Liver (tissue), 3 donors: ENCODE measurements around the gene RYR2.

ENCODE experiments used
- CTCF ChIP-seq: fragments of 150-350 bp; IDR thresholded peaks from 2 replicates; pipeline ENCODE4 v1.5.1; 2017; ENCODE audit warnings: improper control_type of control experiment, low read depth, low read length; ENCODE audit not compliant: missing input control
- EGR1 ChIP-seq, 2 donors: IDR thresholded peaks; 2 replicates each; pipeline ENCODE4 v1.6.1; 2016 to 2018; ENCODE audit warnings: antibody characterized with exemption in 2 of 2, low read depth in 2 of 2
- FOXA1 ChIP-seq: IDR thresholded peaks from 2 replicates; pipeline ENCODE4 v1.6.1; 2016; ENCODE audit warnings: antibody characterized with exemption
- GABPA ChIP-seq, 2 donors: IDR thresholded peaks in 1 of 2; conservative IDR thresholded peaks in 1 of 2; 2 replicates each; pipeline ENCODE4 v1.6.1; 2016; ENCODE audit warnings: antibody characterized with exemption in 2 of 2, mild to moderate bottlenecking in 1 of 2, moderate library complexity in 1 of 2
- JUND ChIP-seq, 2 donors: IDR thresholded peaks; 2 replicates each; pipeline ENCODE4 v1.6.1; 2016; ENCODE audit warnings: antibody characterized with exemption in 2 of 2
- RAD21 ChIP-seq, 2 donors: IDR thresholded peaks; 2 replicates each; pipeline ENCODE4 v1.6.1; 2016; ENCODE audit warnings: antibody characterized with exemption in 2 of 2, mild to moderate bottlenecking in 2 of 2
- REST ChIP-seq: IDR thresholded peaks from 2 replicates; pipeline ENCODE4 v1.6.1; 2016; ENCODE audit warnings: antibody characterized with exemption, mild to moderate bottlenecking
- TAF1 ChIP-seq: conservative IDR thresholded peaks from 2 replicates; pipeline ENCODE4 v1.6.1; 2016; ENCODE audit warnings: antibody characterized with exemption, mild to moderate bottlenecking
- TF ChIP-seq, protein P1 (sequence below): IDR thresholded peaks from 2 replicates; pipeline ENCODE4 v1.6.1; 2016; ENCODE audit warnings: antibody characterized with exemption
- TF ChIP-seq, protein P2 (sequence below): IDR thresholded peaks from 2 replicates; pipeline ENCODE4 v1.6.1; 2016; ENCODE audit warnings: antibody characterized with exemption
- donor health status: healthy.
- donor health status: healthy.

DNA sequence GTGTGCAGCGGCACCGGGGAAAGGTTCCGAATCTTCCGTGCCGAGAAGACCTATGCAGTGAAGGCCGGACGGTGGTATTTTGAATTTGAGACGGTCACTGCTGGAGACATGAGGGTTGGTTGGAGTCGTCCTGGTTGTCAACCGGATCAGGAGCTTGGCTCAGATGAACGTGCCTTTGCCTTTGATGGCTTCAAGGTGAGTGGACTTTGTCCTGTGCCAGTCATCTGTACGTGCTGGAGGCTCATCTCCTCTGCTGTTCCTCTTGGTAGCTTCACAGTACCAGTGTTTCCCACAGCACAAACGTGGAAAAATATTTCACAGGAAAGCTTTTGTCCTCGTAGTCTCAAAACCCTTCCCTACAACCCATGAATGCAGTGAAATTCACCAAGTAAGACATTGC lies 524.6 kb downstream of the RYR2 start:
- no peak for TF ChIP-seq CTCF
- no peak for TF ChIP-seq FOXA1
- TF ChIP-seq, protein P1, sequence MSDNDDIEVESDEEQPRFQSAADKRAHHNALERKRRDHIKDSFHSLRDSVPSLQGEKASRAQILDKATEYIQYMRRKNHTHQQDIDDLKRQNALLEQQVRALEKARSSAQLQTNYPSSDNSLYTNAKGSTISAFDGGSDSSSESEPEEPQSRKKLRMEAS = no peak
- TF ChIP-seq GABPA (IDR thresholded peaks at IDR 0.05 in 1 of 2, conservative IDR thresholded peaks at IDR 0.05 in 1 of 2) = no peak
- no peak for TF ChIP-seq RAD21 (IDR thresholded peaks at IDR 0.05)
- no peak for TF ChIP-seq EGR1 (IDR thresholded peaks at IDR 0.05; ENCODE audit: low read depth in 2 of 2)
- TF ChIP-seq REST = no peak
- no peak for TF ChIP-seq TAF1
- TF ChIP-seq, protein P2, sequence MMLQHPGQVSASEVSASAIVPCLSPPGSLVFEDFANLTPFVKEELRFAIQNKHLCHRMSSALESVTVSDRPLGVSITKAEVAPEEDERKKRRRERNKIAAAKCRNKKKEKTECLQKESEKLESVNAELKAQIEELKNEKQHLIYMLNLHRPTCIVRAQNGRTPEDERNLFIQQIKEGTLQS = no peak
- TF ChIP-seq JUND (IDR thresholded peaks at IDR 0.05) = no peak
